PC-3 (cell line): ENCODE measurements around the gene BDH1.

Experiments
- EZH2 ChIP-seq: fragments of 300-600 bp; sonication (generic); IDR thresholded peaks from one replicate; pipeline ENCODE4 v1.6.1; 2017; ENCODE audit warnings: antibody characterized with exemption, mild to moderate bottlenecking, low read length; ENCODE audit not compliant: unreplicated experiment
- EZH2phosphoT487 ChIP-seq: fragments of 300-600 bp; sonication (generic); IDR thresholded peaks from 2 replicates; pipeline ENCODE4 v1.6.1; 2018; ENCODE audit warnings: mild to moderate bottlenecking, antibody characterized with exemption, low read length, borderline replicate concordance
- TF ChIP-seq, protein P1 (sequence below): fragments of 300-600 bp; sonication (generic); conservative IDR thresholded peaks from 2 replicates; pipeline ENCODE4 v1.5.1; 2017; ENCODE audit warnings: antibody characterized with exemption, low read depth, mild to moderate bottlenecking, low read length

GRCh38 chr3:197520311-197521276 lies 35.2 kb downstream of the BDH1 start:
- TF ChIP-seq EZH2 (no peak), EZH2phosphoT487 (no peak)
- TF ChIP-seq, protein P1, sequence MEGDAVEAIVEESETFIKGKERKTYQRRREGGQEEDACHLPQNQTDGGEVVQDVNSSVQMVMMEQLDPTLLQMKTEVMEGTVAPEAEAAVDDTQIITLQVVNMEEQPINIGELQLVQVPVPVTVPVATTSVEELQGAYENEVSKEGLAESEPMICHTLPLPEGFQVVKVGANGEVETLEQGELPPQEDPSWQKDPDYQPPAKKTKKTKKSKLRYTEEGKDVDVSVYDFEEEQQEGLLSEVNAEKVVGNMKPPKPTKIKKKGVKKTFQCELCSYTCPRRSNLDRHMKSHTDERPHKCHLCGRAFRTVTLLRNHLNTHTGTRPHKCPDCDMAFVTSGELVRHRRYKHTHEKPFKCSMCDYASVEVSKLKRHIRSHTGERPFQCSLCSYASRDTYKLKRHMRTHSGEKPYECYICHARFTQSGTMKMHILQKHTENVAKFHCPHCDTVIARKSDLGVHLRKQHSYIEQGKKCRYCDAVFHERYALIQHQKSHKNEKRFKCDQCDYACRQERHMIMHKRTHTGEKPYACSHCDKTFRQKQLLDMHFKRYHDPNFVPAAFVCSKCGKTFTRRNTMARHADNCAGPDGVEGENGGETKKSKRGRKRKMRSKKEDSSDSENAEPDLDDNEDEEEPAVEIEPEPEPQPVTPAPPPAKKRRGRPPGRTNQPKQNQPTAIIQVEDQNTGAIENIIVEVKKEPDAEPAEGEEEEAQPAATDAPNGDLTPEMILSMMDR, result no peak
